HG03575 (cell line): ENCODE measurements around the gene GSTCD.
"Not testable (repeated sequence)": the region's sequence is repeated elsewhere in the genome, so short reads cannot be mapped to it uniquely, and the experiment has no call there.

ENCODE experiments used
- ATAC-seq: cut with Tn5 transposase; IDR thresholded peaks from one replicate; pipeline ENCODE4 v1.9.1; 2021; ENCODE audit not compliant: unreplicated experiment, insufficient number of reproducible peaks, low FRiP score; ENCODE audit errors: extremely low read depth

Gene GSTCD

GRCh38 chr4:105784761-105785160 is 76.2 kb downstream of the GSTCD start:
- ATAC-seq = no peak

DNA sequence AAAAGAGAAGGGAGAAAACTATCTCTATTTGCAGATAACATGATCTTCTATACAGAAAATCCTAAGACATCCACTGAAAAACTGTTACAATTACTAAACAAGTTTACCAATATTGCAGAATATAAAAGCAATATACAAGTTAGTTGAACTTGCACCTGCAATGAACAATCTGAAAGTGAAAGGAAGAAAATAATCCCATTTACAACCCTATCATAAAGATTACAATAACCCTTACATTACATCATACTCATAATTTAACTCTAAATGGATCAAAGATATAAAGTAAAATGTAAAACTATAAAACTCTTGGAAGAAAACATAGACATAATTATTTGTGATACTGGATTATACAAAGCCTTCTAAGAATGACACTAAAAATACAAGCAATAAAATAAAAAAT is 77.2 kb downstream of the GSTCD start:
- no peak for ATAC-seq

GRCh38 chr4:105786748-105787147 is 78.2 kb downstream of the GSTCD start:
- ATAC-seq = no peak

- no peak for ATAC-seq
Measured at GRCh38 chr4:105797225-105797624, 88.6 kb downstream of the GSTCD start.

DNA sequence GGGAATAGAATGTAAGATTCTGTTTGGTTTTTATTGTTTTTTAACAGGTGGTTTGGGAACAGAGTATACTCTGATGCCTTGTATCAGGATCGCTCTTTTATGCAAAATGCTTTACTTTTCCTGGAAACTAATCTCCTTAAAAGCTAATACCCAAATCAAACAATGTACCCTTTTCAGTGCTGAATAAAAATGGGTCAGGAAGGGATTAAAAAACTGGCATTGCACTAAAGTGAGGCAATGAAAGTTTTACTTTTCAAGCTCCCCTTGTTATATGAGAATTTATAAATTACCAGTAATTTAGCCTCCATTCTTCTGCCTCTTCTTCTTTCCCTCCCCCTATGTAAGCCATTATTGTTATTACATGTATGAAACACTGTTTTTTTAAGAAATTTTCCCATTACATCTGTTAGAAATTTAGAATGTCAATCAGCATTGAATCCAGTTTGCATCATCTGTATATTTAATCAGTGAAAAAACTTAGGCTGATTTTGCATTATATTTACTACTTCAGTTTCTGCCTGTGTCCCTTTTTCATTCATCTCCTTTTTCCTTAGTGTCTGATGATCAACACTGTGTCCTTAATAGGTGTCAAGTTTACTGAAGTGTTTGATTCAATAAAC is 97.0 kb downstream of the GSTCD start:
- no peak for ATAC-seq

- no peak for ATAC-seq
Measured at GRCh38 chr4:105807496-105807895, 98.9 kb downstream of the GSTCD start.

DNA sequence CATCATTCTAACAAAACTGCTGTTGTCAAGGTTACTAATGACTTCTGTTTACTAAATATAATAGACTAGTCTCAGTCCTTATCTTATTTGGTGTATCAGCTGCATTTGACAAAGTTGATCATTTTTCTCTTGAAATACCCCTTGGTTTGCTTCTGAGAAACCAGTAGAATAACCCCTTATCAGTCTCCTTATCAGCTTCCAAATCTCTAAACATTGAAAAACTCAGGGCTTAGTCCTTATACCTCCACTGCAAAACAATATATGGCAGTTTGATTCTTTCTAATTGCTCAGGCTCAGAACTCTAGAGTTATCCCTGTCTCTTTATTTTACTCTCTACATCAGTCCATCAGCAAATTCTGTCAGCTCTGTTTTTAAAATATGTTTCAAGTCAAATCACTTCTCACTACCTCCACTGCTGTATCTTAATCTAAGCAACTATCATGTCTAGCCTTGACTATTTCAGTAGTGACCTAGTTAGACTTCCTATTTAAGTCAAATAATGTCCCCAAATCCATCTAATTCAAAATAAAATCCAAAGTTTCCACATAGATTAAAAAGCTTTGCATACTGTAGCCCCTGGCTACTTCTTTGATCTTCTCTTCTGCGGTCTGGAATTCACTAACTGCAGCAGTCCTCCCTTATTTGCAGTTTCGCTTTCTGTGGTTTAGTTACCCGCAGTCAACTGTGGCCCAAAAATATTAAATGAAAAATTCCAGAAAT is 99.6 kb downstream of the GSTCD start:
- ATAC-seq = no peak

- ATAC-seq = no peak
Measured at GRCh38 chr4:105808750-105809041, 100.1 kb downstream of the GSTCD start.

DNA sequence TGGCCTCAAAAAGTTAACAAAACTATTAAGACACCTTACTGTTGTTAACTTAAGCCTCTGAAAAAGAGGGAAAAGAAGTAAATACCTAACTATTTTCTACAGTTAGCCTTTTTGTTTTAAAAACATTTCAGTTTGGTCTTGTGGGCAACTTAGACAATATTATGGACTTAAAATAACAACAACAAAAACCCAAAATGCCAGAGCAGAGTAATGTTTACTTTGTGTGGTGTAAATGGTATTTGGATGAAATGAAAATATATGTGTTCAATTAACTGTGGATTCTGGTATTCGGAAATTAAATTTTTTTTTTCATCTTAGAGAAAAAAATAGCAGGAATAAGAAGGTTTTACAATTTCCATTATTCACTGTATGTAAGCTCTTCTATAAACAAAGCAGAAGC is 107.1 kb downstream of the GSTCD start:
- ATAC-seq = no peak

- no peak for ATAC-seq
Measured at GRCh38 chr4:105822061-105822460, 113.5 kb downstream of the GSTCD start.

- no peak for ATAC-seq
Measured at GRCh38 chr4:105828074-105828473, 119.5 kb downstream of the GSTCD start.

DNA sequence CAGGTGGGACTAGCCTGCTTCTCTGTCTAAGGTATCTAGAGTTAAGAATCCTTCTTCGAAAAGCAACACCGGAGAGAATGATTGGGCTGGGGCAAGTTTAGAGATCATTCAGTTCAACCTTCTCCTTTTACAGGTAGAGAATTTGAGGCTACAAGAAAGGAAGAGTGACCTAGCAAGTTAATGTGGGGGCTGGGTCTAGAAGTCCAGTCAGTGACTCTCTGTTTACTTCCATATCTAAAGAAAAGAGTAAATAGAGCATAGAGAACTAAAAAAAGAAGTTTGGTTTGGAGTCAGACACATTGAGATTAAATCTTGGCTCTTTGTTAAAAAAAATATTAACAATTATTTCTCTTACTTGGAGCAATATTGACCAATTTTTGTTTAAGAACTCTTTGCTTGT is 122.6 kb downstream of the GSTCD start:
- ATAC-seq = no peak

- ATAC-seq = no peak
Measured at GRCh38 chr4:105835177-105835576, 126.6 kb downstream of the GSTCD start.

GRCh38 chr4:105836537-105836936 is 128.0 kb downstream of the GSTCD start:
- ATAC-seq = no peak

GRCh38 chr4:105837037-105837436 is 128.5 kb downstream of the GSTCD start:
- no peak for ATAC-seq

DNA sequence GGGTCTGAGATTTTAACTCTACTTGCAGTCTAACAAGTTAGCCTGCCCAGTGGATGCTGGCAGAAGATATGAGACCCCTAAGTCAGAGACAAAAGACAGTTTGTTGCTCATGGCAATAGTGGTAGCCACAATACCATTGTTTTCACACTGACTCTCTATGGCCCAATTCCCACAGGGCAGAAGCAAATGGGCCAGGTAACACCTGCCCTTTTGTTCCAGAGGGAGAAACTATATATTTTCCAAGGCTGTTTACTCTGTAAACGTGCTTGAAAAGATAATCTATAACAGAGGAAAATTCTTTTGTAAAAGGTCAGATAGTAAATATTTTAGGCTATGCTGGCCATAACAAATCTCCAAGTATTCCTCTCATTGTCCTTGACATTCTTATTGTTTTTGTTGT is 129.5 kb downstream of the GSTCD start:
- ATAC-seq = no peak

DNA sequence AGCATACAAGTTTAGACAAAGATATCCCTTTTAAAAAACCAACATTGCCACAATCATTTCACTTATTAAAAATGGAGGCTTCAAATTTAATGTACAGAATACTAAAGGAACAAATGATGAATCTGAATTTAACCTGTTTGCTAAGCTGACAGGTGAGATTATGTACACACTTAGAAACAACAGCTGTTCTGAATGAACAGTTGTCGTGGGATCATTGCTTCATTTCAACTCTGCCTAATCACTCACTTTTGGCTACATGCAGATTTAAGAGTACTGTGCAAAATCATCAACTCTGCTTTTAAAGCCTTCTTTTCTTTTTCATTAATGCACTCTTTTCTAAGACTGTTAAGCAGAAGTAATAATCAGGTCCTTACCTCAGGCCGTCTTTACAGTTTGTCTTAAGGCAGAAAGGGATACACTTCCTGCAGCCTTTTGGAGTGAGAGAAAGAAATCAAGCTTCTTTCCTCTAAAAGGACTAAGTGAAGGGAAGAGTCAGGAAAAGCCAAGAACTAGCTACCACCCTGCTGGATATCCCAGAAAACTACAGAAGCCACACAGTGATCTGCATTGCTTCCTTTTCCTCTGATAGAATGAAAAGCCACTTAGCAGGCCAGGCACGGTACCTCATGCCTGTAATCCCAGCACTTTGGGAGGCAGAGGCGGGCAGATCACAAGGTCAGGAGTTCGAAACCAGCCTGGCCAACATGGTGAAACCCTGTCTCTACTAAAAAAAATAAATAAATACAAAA is 132.0 kb downstream of the GSTCD start:
- no peak for ATAC-seq

DNA sequence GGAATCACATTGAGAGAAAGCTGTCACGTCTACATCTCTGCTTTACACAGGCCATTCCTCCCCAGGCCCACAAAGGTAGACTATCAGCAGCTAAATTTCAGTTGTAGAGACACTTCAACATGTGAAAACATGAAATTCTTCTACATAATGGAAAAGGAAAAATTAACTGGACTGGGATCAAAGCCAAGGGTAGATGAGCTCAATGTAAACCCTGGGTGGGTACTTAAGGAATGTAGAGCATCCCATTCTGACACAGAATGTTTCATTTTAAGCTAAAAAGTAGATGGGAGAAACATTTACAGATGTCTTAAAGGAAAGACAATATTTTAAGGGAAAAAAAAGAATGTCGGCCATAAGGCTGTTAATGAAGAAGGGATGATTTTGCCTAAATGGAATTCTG is 135.4 kb downstream of the GSTCD start:
- ATAC-seq = no peak

- no peak for ATAC-seq
Measured at GRCh38 chr4:105845559-105845958, 137.0 kb downstream of the GSTCD start.

DNA sequence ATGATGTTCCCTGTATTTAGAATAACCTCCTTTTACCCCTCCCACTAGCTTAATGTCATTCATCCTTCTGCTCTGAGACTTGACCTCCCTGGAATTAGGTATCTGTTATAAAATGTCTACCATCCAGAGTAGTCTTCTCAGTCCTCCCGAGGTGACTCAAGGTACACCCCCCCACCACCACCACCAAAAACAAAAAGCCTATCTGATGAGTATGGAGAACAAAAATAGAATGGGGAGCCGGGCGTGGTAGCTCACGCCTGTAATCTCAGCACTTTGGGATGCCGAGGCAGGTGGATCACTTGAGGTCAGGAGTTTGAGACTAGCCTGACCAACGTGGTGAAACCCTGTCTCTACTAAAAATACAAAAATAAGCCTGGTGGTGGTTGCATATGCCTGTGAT is 139.8 kb downstream of the GSTCD start:
- not testable (repeated sequence) for ATAC-seq
